ENCODE results near the gene TJAP1. TPM values are rescaled to one million over a fixed set of nuclear protein-coding genes. Genes with fewer than 3 reads are reported as not detected.
"Not testable (repeated sequence)": the region's sequence is repeated elsewhere in the genome, so short reads cannot be mapped to it uniquely, and the experiment has no call there.

Gene TJAP1
- total RNA-seq, 2 experiments from 2014 or later = 42.7 to 47.6 TPM

- no peak overlapping the region for H3K27ac Mint-ChIP-seq
- no peak for DNase-seq
- POLR2A ChIA-PET = interaction anchor here (1.2 to 2.9 kb wide), 4 partner anchors 11 to 148 kb away, joined by 4 to 19 read pairs (median 8); partner anchors contain the start of genes GTPBP2 and ZNF318
- ATAC-seq (ENCODE audit: low read depth) = peak; percentile 3
- no peak overlapping the region for H3K4me3 Mint-ChIP-seq
- peaks cover 17% of the 10 kb centered on the region for H3K4me1 Mint-ChIP-seq
- H3K27me3 Mint-ChIP-seq = no peaks in the 10 kb centered on the region
- no peaks in the 10 kb centered on the region for H3K9me3 Mint-ChIP-seq
- H3K36me3 Mint-ChIP-seq = peaks cover 10% of the 10 kb centered on the region
Observed at GRCh38 chr6:43517505-43518357, 40.4 kb downstream of the TJAP1 start.

- Mint-ChIP-seq H3K27ac (peak overlapping the region; percentile 22), H3K27me3 (no peaks in the 10 kb centered on the region), H3K4me3 (no peak overlapping the region), H3K4me1 (peaks cover 9% of the 10 kb centered on the region), H3K36me3 (peaks cover 12% of the 10 kb centered on the region), H3K9me3 (no peaks in the 10 kb centered on the region)
- DNase-seq (no peak), ATAC-seq (ENCODE audit: low read depth) (no peak)
- POLR2A ChIA-PET = no interaction called here
Observed at GRCh38 chr6:43520097-43520496, 42.7 kb downstream of the TJAP1 start.

- H3K27me3 Mint-ChIP-seq = no peaks in the 10 kb centered on the region
- H3K27ac Mint-ChIP-seq = no peak overlapping the region
- POLR2A ChIA-PET = no interaction called here
- DNase-seq (no peak), ATAC-seq (ENCODE audit: low read depth) (no peak)
- H3K4me3 Mint-ChIP-seq = no peak overlapping the region
- no peaks in the 10 kb centered on the region for H3K4me1 Mint-ChIP-seq
- H3K36me3 Mint-ChIP-seq = peaks cover 13% of the 10 kb centered on the region
- H3K9me3 Mint-ChIP-seq = no peaks in the 10 kb centered on the region
Observed at GRCh38 chr6:43521836-43522235, 44.5 kb downstream of the TJAP1 start.

- peaks cover 20% of the 10 kb centered on the region for H3K36me3 Mint-ChIP-seq
- no peak overlapping the region for H3K27ac Mint-ChIP-seq
- ATAC-seq (ENCODE audit: low read depth) (no peak), DNase-seq (no peak)
- H3K9me3 Mint-ChIP-seq = no peaks in the 10 kb centered on the region
- H3K4me1 Mint-ChIP-seq = no peaks in the 10 kb centered on the region
- no peaks in the 10 kb centered on the region for H3K27me3 Mint-ChIP-seq
- POLR2A ChIA-PET = no interaction called here
- no peak overlapping the region for H3K4me3 Mint-ChIP-seq
Observed at GRCh38 chr6:43522547-43523261, 45.3 kb downstream of the TJAP1 start.

- H3K4me3 Mint-ChIP-seq = no peak overlapping the region
- no peaks in the 10 kb centered on the region for H3K4me1 Mint-ChIP-seq
- H3K9me3 Mint-ChIP-seq = no peaks in the 10 kb centered on the region
- no peak overlapping the region for H3K27ac Mint-ChIP-seq
- H3K27me3 Mint-ChIP-seq = no peaks in the 10 kb centered on the region
- H3K36me3 Mint-ChIP-seq = peaks cover 23% of the 10 kb centered on the region
- no peak for ATAC-seq (ENCODE audit: low read depth)
- POLR2A ChIA-PET = no interaction called here
- no peak for DNase-seq
Observed at GRCh38 chr6:43523284-43523683, 45.9 kb downstream of the TJAP1 start.

- no peak for ATAC-seq (ENCODE audit: low read depth)
- no peaks in the 10 kb centered on the region for H3K9me3 Mint-ChIP-seq
- POLR2A ChIA-PET = interaction anchor here (0.5 to 0.6 kb wide), 2 partner anchors 45 to 1146 kb away, joined by 3 to 4 read pairs; no protein-coding TSS in a partner anchor
- H3K27me3 Mint-ChIP-seq = no peaks in the 10 kb centered on the region
- H3K27ac Mint-ChIP-seq = peak overlapping the region; percentile 15
- no peak overlapping the region for H3K4me3 Mint-ChIP-seq
- peaks cover 24% of the 10 kb centered on the region for H3K36me3 Mint-ChIP-seq
- no peaks in the 10 kb centered on the region for H3K4me1 Mint-ChIP-seq
- no peak for DNase-seq
Observed at GRCh38 chr6:43524483-43524961, 47.2 kb downstream of the TJAP1 start.

GRCh38 chr6:43532201-43532600, 54.8 kb downstream of the TJAP1 start:
- DNase-seq = no peak
- no peaks in the 10 kb centered on the region for H3K4me1 Mint-ChIP-seq
- H3K27ac Mint-ChIP-seq = no peak overlapping the region
- POLR2A ChIA-PET = interaction anchor here (0.6 kb wide), 1 partner anchor 12 kb away, joined by 3 read pairs; no protein-coding TSS in a partner anchor
- no peaks in the 10 kb centered on the region for H3K9me3 Mint-ChIP-seq
- H3K4me3 Mint-ChIP-seq = no peak overlapping the region
- no peak for ATAC-seq (ENCODE audit: low read depth)
- H3K27me3 Mint-ChIP-seq = no peaks in the 10 kb centered on the region
- peaks cover 28% of the 10 kb centered on the region for H3K36me3 Mint-ChIP-seq

- not testable (repeated sequence) for DNase-seq; ATAC-seq (ENCODE audit: low read depth); H3K4me1 Mint-ChIP-seq; H3K27me3 Mint-ChIP-seq; H3K27ac Mint-ChIP-seq; H3K4me3 Mint-ChIP-seq; H3K9me3 Mint-ChIP-seq
- POLR2A ChIA-PET = interaction anchor here (1.1 kb wide), 1 partner anchor 9 kb away, joined by 3 read pairs; no protein-coding TSS in a partner anchor
- peaks cover 32% of the 10 kb centered on the region for H3K36me3 Mint-ChIP-seq
Observed at GRCh38 chr6:43538986-43539385, 61.6 kb downstream of the TJAP1 start.

- H3K9me3 Mint-ChIP-seq; DNase-seq; H3K4me1 Mint-ChIP-seq; H3K27me3 Mint-ChIP-seq; H3K4me3 Mint-ChIP-seq; POLR2A ChIA-PET; H3K27ac Mint-ChIP-seq; ATAC-seq (ENCODE audit: low read depth): not testable (repeated sequence)
- H3K36me3 Mint-ChIP-seq = peaks cover 34% of the 10 kb centered on the region
Observed at GRCh38 chr6:43539409-43539808, 62.0 kb downstream of the TJAP1 start.

- Mint-ChIP-seq H3K27ac (no peak overlapping the region), H3K36me3 (peaks cover 38% of the 10 kb centered on the region), H3K27me3 (no peaks in the 10 kb centered on the region), H3K4me1 (peaks cover 2% of the 10 kb centered on the region), H3K4me3 (no peak overlapping the region), H3K9me3 (no peaks in the 10 kb centered on the region)
- POLR2A ChIA-PET = no interaction called here
- DNase-seq (no peak), ATAC-seq (ENCODE audit: low read depth) (no peak)
Observed at GRCh38 chr6:43540507-43540906, 63.1 kb downstream of the TJAP1 start.

GRCh38 chr6:43541774-43542471, 64.6 kb downstream of the TJAP1 start:
- no peak for DNase-seq
- H3K9me3 Mint-ChIP-seq = no peaks in the 10 kb centered on the region
- no peak overlapping the region for H3K4me3 Mint-ChIP-seq
- POLR2A ChIA-PET = no interaction called here
- no peaks in the 10 kb centered on the region for H3K27me3 Mint-ChIP-seq
- no peak overlapping the region for H3K27ac Mint-ChIP-seq
- peaks cover 2% of the 10 kb centered on the region for H3K4me1 Mint-ChIP-seq
- ATAC-seq (ENCODE audit: low read depth) = no peak
- H3K36me3 Mint-ChIP-seq = peaks cover 48% of the 10 kb centered on the region

GRCh38 chr6:43544461-43544860, 67.1 kb downstream of the TJAP1 start:
- POLR2A ChIA-PET = no interaction called here
- H3K27me3 Mint-ChIP-seq = no peaks in the 10 kb centered on the region
- H3K4me1 Mint-ChIP-seq = peaks cover 2% of the 10 kb centered on the region
- peaks cover 40% of the 10 kb centered on the region for H3K36me3 Mint-ChIP-seq
- no peak overlapping the region for H3K4me3 Mint-ChIP-seq
- no peak overlapping the region for H3K27ac Mint-ChIP-seq
- no peak for ATAC-seq (ENCODE audit: low read depth)
- no peak for DNase-seq
- no peaks in the 10 kb centered on the region for H3K9me3 Mint-ChIP-seq

GRCh38 chr6:43547222-43547621, 69.9 kb downstream of the TJAP1 start:
- H3K27me3 Mint-ChIP-seq = no peaks in the 10 kb centered on the region
- H3K36me3 Mint-ChIP-seq = peaks cover 38% of the 10 kb centered on the region
- no peaks in the 10 kb centered on the region for H3K9me3 Mint-ChIP-seq
- no peak overlapping the region for H3K4me3 Mint-ChIP-seq
- no peak overlapping the region for H3K27ac Mint-ChIP-seq
- peaks cover 2% of the 10 kb centered on the region for H3K4me1 Mint-ChIP-seq
- DNase-seq (no peak), ATAC-seq (ENCODE audit: low read depth) (no peak)
- POLR2A ChIA-PET = no interaction called here

Measured in activated naive CD8-positive, alpha-beta T cell treated with anti-CD3 and anti-CD28 coated beads, Interleukin-2, amount 10 ng/mL, durations not matched to agents 7 days and 5 days (primary cell).